Ishikawa (cell line): Measurements from ENCODE around the gene MYO3A.

Experiments
- CEBPB ChIP-seq: IDR thresholded peaks from 2 replicates; pipeline ENCODE4 v1.6.1; 2012
- FOXM1 ChIP-seq: IDR thresholded peaks from 2 replicates; pipeline ENCODE4 v1.6.1; 2012; ENCODE audit warnings: low read depth, borderline replicate concordance
- RAD21 ChIP-seq: IDR thresholded peaks from 2 replicates; pipeline ENCODE4 v1.6.1; 2012; ENCODE audit warnings: low read depth
- YY1 ChIP-seq: IDR thresholded peaks from 2 replicates; pipeline ENCODE4 v1.6.1; 2012; ENCODE audit warnings: low read depth
- TF ChIP-seq, protein P1 (sequence below): IDR thresholded peaks from 2 replicates; pipeline ENCODE4 v1.6.1; 2012; ENCODE audit warnings: low read depth, mild to moderate bottlenecking
- TF ChIP-seq, protein P2 (sequence below): IDR thresholded peaks from 2 replicates; pipeline ENCODE4 v1.6.1; 2012

GRCh38 chr10:26211781-26212444 lies 277.9 kb downstream of the MYO3A start:
- no peak for TF ChIP-seq YY1
- no peak for TF ChIP-seq FOXM1
- no peak for TF ChIP-seq RAD21
- TF ChIP-seq, protein P1, sequence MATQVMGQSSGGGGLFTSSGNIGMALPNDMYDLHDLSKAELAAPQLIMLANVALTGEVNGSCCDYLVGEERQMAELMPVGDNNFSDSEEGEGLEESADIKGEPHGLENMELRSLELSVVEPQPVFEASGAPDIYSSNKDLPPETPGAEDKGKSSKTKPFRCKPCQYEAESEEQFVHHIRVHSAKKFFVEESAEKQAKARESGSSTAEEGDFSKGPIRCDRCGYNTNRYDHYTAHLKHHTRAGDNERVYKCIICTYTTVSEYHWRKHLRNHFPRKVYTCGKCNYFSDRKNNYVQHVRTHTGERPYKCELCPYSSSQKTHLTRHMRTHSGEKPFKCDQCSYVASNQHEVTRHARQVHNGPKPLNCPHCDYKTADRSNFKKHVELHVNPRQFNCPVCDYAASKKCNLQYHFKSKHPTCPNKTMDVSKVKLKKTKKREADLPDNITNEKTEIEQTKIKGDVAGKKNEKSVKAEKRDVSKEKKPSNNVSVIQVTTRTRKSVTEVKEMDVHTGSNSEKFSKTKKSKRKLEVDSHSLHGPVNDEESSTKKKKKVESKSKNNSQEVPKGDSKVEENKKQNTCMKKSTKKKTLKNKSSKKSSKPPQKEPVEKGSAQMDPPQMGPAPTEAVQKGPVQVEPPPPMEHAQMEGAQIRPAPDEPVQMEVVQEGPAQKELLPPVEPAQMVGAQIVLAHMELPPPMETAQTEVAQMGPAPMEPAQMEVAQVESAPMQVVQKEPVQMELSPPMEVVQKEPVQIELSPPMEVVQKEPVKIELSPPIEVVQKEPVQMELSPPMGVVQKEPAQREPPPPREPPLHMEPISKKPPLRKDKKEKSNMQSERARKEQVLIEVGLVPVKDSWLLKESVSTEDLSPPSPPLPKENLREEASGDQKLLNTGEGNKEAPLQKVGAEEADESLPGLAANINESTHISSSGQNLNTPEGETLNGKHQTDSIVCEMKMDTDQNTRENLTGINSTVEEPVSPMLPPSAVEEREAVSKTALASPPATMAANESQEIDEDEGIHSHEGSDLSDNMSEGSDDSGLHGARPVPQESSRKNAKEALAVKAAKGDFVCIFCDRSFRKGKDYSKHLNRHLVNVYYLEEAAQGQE = no peak
- TF ChIP-seq, protein P2, sequence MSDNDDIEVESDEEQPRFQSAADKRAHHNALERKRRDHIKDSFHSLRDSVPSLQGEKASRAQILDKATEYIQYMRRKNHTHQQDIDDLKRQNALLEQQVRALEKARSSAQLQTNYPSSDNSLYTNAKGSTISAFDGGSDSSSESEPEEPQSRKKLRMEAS = no peak
- TF ChIP-seq CEBPB = no peak
